Spinal cord (tissue), 10 donors: ENCODE results near the gene LTBP2. TPM values are rescaled to one million over a fixed set of nuclear protein-coding genes. Genes with fewer than 3 reads are reported as not detected.
"Not testable (repeated sequence)": the region's sequence is repeated elsewhere in the genome, so short reads cannot be mapped to it uniquely, and the experiment has no call there.

ENCODE experiments used
- DNase-seq, 6 donors: peaks; one replicate each; pipeline versions ENCODE4 v3.0.0 to v3.0.0-alpha.2; 2013 to 2015; ENCODE audit warnings: low spot score in 6 of 6, low read depth in 4 of 6
- H3K27ac ChIP-seq: one replicate; pipeline ENCODE4 v1.5.1; 2013; ENCODE audit warnings: low read depth, low read length, control low read depth
- H3K27me3 ChIP-seq: one replicate; pipeline ENCODE4 v1.6.1; 2013; ENCODE audit warnings: low read length; ENCODE audit not compliant: control insufficient read depth, insufficient read depth
- H3K36me3 ChIP-seq: one replicate; pipeline ENCODE4 v1.6.1; 2013; ENCODE audit warnings: low read length; ENCODE audit not compliant: control insufficient read depth, insufficient read depth
- H3K4me1 ChIP-seq: one replicate; pipeline ENCODE4 v1.6.1; 2013; ENCODE audit warnings: low read length; ENCODE audit not compliant: control insufficient read depth, insufficient read depth
- H3K4me3 ChIP-seq: one replicate; pipeline ENCODE4 v1.5.1; 2013; ENCODE audit warnings: low read depth, low read length, control low read depth
- H3K9me3 ChIP-seq: one replicate; pipeline ENCODE4 v1.6.1; 2013; ENCODE audit warnings: low read length; ENCODE audit not compliant: control insufficient read depth, insufficient read depth
- WGBS: methylation state at CpG from one replicate; pipeline ENCODE4 v1.1.5; 2013; ENCODE audit warnings: missing lambda C conversion rate; ENCODE audit not compliant: insufficient coverage; 5-methylcytosine and 5-hydroxymethylcytosine counted together
- polyA plus RNA-seq, 2 donors: library from polyadenylated mRNA; unstranded; fragments of 120-200 nt; gene quantifications; one replicate each; pipeline ENCODE4 v1.2.1, GENCODE V29; 2013; ENCODE audit not compliant: insufficient read length in 2 of 2
- total RNA-seq, 2 donors: library from RNA; depleted of rRNA in 1 of 2; stranded (reverse); fragments of 120-200 nt in 1 of 2; fragments of >200 nt in 1 of 2; gene quantifications; one replicate each; pipeline versions ENCODE4 v1.2.3 to v1.2.4, GENCODE V29; 2013 to 2014
- donor health status: healthy.

The LTBP2 gene
- total and polyA plus RNA-seq, 4 donors = 2.2 to 23.9 (median 13.6) TPM

DNA sequence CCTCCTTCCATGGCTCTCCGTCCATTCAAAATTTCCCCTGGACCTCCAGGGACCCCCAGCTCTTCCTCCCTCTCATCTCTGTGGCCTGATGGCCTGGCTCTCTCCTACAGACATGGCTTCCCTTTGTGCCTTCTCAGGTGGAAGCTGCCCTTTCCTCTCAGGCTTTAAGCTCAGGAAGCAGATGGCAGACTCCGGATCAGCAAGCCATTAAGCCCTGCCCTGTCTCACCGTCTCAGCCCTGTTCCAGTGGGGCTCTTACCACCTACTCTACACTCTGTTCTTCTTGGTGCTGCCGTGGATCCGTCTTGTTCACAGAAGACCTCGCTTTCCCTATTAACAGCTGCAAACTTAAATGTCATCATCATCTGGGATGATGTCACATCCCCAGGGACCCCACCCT is 152.1 kb downstream of the LTBP2 start:
- 85% methylated on average over 6 of the region's 6 CpGs for WGBS
- no peak for DNase-seq
- Histone ChIP-seq H3K4me3 (no peak overlapping the region), H3K4me1 (peaks cover 4% of the 10 kb centered on the region), H3K27ac (no peak overlapping the region), H3K27me3 (no peaks in the 10 kb centered on the region), H3K36me3 (no peaks in the 10 kb centered on the region), H3K9me3 (no peaks in the 10 kb centered on the region)

- no peaks in the 10 kb centered on the region for H3K9me3 ChIP-seq
Observed at GRCh38 chr14:74459289-74459946, 152.6 kb downstream of the LTBP2 start.

GRCh38 chr14:74457565-74457895 is 154.5 kb downstream of the LTBP2 start:
- peak in 1 of 6 donors; percentile 77 for DNase-seq
- no peaks in the 10 kb centered on the region for H3K27me3 ChIP-seq
- peaks cover 4% of the 10 kb centered on the region for H3K4me1 ChIP-seq
- no peak overlapping the region for H3K4me3 ChIP-seq
- H3K27ac ChIP-seq = no peak overlapping the region
- WGBS = 57% methylated on average over 3 of the region's 4 CpGs
- no peaks in the 10 kb centered on the region for H3K9me3 ChIP-seq
- H3K36me3 ChIP-seq = no peaks in the 10 kb centered on the region

More at GRCh38 chr14:74459289-74459946, 152.6 kb downstream of the LTBP2 start:
- 68% methylated on average over 9 of the region's 10 CpGs for WGBS
- no peaks in the 10 kb centered on the region for H3K36me3 ChIP-seq
- H3K27ac ChIP-seq = no peak overlapping the region
- no peak for DNase-seq
- no peak overlapping the region for H3K4me3 ChIP-seq
- peaks cover 4% of the 10 kb centered on the region for H3K4me1 ChIP-seq
- no peaks in the 10 kb centered on the region for H3K27me3 ChIP-seq

DNA sequence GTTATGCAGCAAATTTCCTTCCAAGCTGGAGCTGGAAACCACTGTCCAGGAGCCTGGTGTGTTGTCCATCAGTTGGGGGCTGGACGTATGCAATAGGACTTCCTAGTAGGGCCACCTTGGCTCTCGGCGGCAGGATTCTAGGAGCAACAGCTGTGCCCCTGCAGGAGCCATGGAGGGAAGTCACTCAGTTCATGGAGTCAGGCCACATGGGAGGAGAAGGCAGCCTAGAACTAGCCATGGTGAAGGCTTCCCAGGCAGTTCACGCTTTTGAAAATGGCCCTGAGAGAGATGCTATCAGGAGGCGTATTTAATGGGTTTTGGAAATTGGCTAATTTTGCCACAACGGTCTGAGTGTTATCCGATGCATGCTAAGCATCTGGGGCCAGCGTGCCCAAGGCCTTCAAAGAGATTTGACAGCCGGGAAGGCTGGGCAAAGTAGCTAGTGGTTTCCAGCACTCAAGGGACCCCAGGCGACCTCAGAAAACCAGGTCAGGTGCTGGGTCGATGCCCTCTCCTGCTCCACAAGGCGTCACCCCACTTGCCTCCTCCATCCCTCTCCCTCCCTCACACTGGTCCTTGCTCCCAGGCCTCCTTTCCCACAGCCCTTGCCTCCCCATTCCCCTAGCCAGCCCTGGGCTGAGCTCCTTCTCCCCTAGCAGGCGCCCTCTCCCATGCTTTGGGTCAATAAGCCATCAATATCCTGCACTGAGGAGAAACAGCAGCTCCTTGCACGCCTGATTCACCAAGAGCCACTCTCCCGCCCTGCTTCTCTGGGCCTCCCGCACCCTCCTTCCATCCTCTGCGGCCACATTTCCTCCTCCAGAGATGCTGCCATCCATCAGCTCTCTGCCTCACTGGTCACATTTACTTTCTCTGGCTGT is 155.1 kb downstream of the LTBP2 start:
- Histone ChIP-seq H3K36me3 (no peaks in the 10 kb centered on the region), H3K4me1 (peaks cover 4% of the 10 kb centered on the region), H3K4me3 (no peak overlapping the region), H3K9me3 (no peaks in the 10 kb centered on the region), H3K27ac (no peak overlapping the region), H3K27me3 (no peaks in the 10 kb centered on the region)
- DNase-seq = peak in 1 of 6 donors; percentile 27
- WGBS = 63% methylated on average over 17 of the region's 17 CpGs

DNA sequence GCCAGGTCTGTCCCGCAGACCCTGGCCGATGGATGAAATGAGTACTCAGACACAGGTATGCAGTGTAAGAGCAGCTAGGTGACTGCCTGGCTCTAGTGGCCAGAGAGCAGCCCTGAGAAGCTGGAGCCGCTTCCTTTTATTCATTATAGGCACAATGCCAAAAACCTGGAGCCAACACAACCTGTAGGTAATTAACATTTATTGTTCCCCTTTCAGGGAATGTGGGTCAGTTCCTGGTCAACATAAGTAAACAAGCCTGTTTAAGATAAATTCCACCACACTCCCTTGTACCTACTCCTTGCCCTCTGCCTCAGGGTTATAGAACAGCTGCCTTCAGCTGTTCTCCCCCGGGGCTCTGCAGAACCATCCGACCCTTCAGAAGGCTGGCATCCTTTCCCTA is 157.6 kb downstream of the LTBP2 start:
- not testable (repeated sequence) for H3K4me3 ChIP-seq, H3K4me1 ChIP-seq, H3K27me3 ChIP-seq, DNase-seq, H3K27ac ChIP-seq, H3K36me3 ChIP-seq, H3K9me3 ChIP-seq
- no CpG with 5 or more reads among the region's 5 CpGs for WGBS

Other genes with a start within 250 kb of the LTBP2 start
- gene SYNDIG1L, start 186.0 kb downstream of the LTBP2 start, total RNA-seq = 1 to 10 TPM; 4.6 to 8.7 TPM
- 10 to 100 TPM; 16.6 to 17.7 TPM for gene SYNDIG1L, start 186.0 kb downstream of the LTBP2 start, polyA plus RNA-seq
- 100 to 1,000 TPM in 1 of 2 donors, 10 to 100 TPM in 1; 76.8 to 174 TPM for gene NPC2, start 118.9 kb downstream of the LTBP2 start, total RNA-seq
- 10 to 100 TPM; 80.9 to 92.5 TPM for gene NPC2, start 118.9 kb downstream of the LTBP2 start, polyA plus RNA-seq
- 10 to 100 TPM; 21.1 to 41.0 TPM for gene ISCA2, start 118.5 kb downstream of the LTBP2 start, total RNA-seq
- gene ISCA2, start 118.5 kb downstream of the LTBP2 start, polyA plus RNA-seq = 10 to 100 TPM; 32.3 to 35.1 TPM
- gene AREL1, start 100.8 kb upstream of the LTBP2 start, total RNA-seq = 10 to 100 TPM; 35.6 to 43.2 TPM
- 10 to 100 TPM; 49.3 to 54.7 TPM for gene AREL1, start 100.8 kb upstream of the LTBP2 start, polyA plus RNA-seq
- gene FCF1, start 100.9 kb upstream of the LTBP2 start, total RNA-seq = 10 to 100 TPM; 23.3 to 30.7 TPM
- 10 to 100 TPM; 39.4 to 42.3 TPM for gene FCF1, start 100.9 kb upstream of the LTBP2 start, polyA plus RNA-seq
- gene YLPM1, start 151.1 kb upstream of the LTBP2 start, total RNA-seq = 10 to 100 TPM; 59.7 to 92.7 TPM
- 10 to 100 TPM; 88.0 to 99.2 TPM for gene YLPM1, start 151.1 kb upstream of the LTBP2 start, polyA plus RNA-seq